Stimulated activated CD4-positive, alpha-beta T cell treated with anti-CD3 and anti-CD28 coated beads, Interleukin-12 subunit alpha, Interleukin-12 subunit beta, amount 100 ng/mL, for 4 hours (primary cell): ENCODE results near the gene FAM151A.
"Not testable (repeated sequence)": the region's sequence is repeated elsewhere in the genome, so short reads cannot be mapped to it uniquely, and the experiment has no call there.

Experiments
- DNase-seq: peaks from one replicate; pipeline ENCODE4 v3.0.0-alpha.2; 2020

The FAM151A gene

GRCh38 chr1:54636461-54637446 lies 13.4 kb upstream of the FAM151A start:
- not testable (repeated sequence) for DNase-seq

GRCh38 chr1:54635804-54636203 lies 12.5 kb upstream of the FAM151A start:
- not testable (repeated sequence) for DNase-seq

GRCh38 chr1:54627196-54627595 lies 3.9 kb upstream of the FAM151A start:
- DNase-seq = no peak

- DNase-seq = no peak
Measured at GRCh38 chr1:54624466-54625464, 1.4 kb upstream of the FAM151A start.

GRCh38 chr1:54619749-54620148 lies 3.6 kb downstream of the FAM151A start:
- DNase-seq = no peak

- no peak for DNase-seq
Measured at GRCh38 chr1:54615531-54616279, 7.6 kb downstream of the FAM151A start.

GRCh38 chr1:54614563-54614962 lies 8.8 kb downstream of the FAM151A start:
- no peak for DNase-seq

- DNase-seq = no peak
Measured at GRCh38 chr1:54614024-54614423, 9.3 kb downstream of the FAM151A start.

- DNase-seq = no peak
Measured at GRCh38 chr1:54611621-54612020, 11.7 kb downstream of the FAM151A start.

- DNase-seq = no peak
Measured at GRCh38 chr1:54610601-54611580, 12.4 kb downstream of the FAM151A start.

- DNase-seq = no peak
Measured at GRCh38 chr1:54610048-54610447, 13.3 kb downstream of the FAM151A start.

- no peak for DNase-seq
Measured at GRCh38 chr1:54609301-54609921, 13.9 kb downstream of the FAM151A start.

- no peak for DNase-seq
Measured at GRCh38 chr1:54608566-54609230, 14.6 kb downstream of the FAM151A start.

- DNase-seq = no peak
Measured at GRCh38 chr1:54607821-54608565, 15.3 kb downstream of the FAM151A start.

GRCh38 chr1:54606990-54607325 lies 16.4 kb downstream of the FAM151A start:
- no peak for DNase-seq

- DNase-seq = no peak
Measured at GRCh38 chr1:54606096-54606989, 17.0 kb downstream of the FAM151A start.

GRCh38 chr1:54604572-54605370 lies 18.6 kb downstream of the FAM151A start:
- peak; percentile 6 for DNase-seq

- no peak for DNase-seq
Measured at GRCh38 chr1:54604051-54604450, 19.3 kb downstream of the FAM151A start.
